ENCODE results near the gene RASSF8. TPM values are rescaled to one million over a fixed set of nuclear protein-coding genes. Genes with fewer than 3 reads are reported as not detected.

The RASSF8 gene, protein sequence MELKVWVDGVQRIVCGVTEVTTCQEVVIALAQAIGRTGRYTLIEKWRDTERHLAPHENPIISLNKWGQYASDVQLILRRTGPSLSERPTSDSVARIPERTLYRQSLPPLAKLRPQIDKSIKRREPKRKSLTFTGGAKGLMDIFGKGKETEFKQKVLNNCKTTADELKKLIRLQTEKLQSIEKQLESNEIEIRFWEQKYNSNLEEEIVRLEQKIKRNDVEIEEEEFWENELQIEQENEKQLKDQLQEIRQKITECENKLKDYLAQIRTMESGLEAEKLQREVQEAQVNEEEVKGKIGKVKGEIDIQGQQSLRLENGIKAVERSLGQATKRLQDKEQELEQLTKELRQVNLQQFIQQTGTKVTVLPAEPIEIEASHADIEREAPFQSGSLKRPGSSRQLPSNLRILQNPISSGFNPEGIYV
- total RNA-seq = 10 to 100 TPM; 42.6 to 52.1 (median 47.5) TPM

DNA sequence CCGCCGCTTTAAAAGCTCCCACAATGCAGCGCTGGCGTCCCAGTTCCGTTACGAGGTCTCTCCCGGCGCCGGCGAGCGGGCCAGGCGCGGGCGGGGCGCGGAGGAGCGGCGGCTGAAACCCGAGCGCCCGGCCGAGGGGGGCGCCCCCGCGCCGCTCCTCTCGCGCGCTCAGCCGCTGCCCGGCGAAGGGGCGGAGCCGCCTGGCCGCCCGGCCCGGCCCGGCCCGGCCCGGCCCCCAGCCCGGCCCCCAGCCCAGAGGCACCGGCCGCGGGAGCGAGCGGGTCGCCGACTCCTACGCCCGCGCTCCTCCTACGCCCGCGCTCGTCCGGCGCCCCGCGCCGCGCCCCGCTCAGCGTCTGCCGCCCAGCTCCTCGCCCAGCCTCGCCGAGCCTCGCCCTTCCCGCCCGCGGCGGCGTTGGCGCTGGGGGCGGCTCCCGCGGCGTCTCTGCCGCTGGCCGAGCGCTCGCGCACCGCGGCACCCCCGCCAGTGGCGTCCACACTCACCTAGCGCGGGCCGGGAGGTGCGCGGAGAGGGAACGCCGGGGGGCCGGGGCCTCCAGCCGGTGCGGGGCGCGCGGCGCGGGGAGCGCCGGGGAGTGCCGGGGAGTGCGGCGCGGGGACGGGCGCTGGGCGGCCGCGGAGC, at the start of gene RASSF8:
Gene RASSF8, plus strand, starts transcription at position 255 of the 643 bp plus-strand sequence. CDS start 96,662 bp downstream, outside the sequence.
- no peaks in the 10 kb centered on the region for H3K4me1 ChIP-seq
- no peak for TF ChIP-seq POLR2A (IDR thresholded peaks at IDR 0.05)
- TF ChIP-seq, protein P1, sequence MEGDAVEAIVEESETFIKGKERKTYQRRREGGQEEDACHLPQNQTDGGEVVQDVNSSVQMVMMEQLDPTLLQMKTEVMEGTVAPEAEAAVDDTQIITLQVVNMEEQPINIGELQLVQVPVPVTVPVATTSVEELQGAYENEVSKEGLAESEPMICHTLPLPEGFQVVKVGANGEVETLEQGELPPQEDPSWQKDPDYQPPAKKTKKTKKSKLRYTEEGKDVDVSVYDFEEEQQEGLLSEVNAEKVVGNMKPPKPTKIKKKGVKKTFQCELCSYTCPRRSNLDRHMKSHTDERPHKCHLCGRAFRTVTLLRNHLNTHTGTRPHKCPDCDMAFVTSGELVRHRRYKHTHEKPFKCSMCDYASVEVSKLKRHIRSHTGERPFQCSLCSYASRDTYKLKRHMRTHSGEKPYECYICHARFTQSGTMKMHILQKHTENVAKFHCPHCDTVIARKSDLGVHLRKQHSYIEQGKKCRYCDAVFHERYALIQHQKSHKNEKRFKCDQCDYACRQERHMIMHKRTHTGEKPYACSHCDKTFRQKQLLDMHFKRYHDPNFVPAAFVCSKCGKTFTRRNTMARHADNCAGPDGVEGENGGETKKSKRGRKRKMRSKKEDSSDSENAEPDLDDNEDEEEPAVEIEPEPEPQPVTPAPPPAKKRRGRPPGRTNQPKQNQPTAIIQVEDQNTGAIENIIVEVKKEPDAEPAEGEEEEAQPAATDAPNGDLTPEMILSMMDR (IDR thresholded peaks at IDR 0.05) = no peak
- no peak for TF ChIP-seq POLR2AphosphoS5 (IDR thresholded peaks at IDR 0.05)

DNA sequence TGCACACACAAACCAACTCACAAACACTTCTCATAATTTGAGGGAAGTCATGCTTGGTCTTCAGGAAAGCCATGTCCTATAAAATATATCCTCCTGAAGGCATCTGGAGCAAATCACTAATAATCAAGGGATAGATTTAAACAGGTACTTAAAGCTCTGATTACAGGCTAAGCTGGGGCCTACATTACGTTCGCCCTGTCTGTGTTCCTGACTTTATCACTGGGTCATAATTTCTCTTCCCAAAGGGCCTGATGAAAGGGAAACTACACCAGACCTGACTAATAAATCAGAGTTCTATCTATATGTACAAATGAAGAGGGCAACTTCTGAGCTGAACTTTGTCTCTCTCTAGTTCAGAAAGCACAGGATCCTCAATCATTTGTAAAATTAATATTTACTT, 43.9 kb upstream of the RASSF8 start:
- Histone ChIP-seq H3K27ac (no peak overlapping the region), H3K36me3 (no peaks in the 10 kb centered on the region), H3K27me3 (no peaks in the 10 kb centered on the region), H3K4me1 (no peaks in the 10 kb centered on the region), H3K4me3 (no peak overlapping the region), H3K9me3 (no peaks in the 10 kb centered on the region)
- intact Hi-C loops (cut with DNase I; ENCODE audit: low total_unique reads) = no loop called here
- no peak for TF ChIP-seq POLR2AphosphoS5 (IDR thresholded peaks at IDR 0.05)
- no peak for TF ChIP-seq POLR2A (IDR thresholded peaks at IDR 0.05)
- TF ChIP-seq, protein P1 (IDR thresholded peaks at IDR 0.05) = no peak
- DNase-seq (ENCODE audit: low spot score in 2 of 2) = no peak

More for the DNA sequence above, at the start of gene RASSF8:
- Histone ChIP-seq H3K27me3 (no peaks in the 10 kb centered on the region), H3K27ac (peak within 1 kb of the TSS; percentile 89 to 98), H3K4me3 (peak within 1 kb of the TSS; percentile 75 to 92 (median 83)), H3K9me3 (no peaks in the 10 kb centered on the region), H3K36me3 (no peaks in the 10 kb centered on the region)
- intact Hi-C loops (cut with DNase I; ENCODE audit: low total_unique reads) = loop anchor here (5.0 kb wide), 1 partner anchor 74 kb away; no protein-coding TSS in a partner anchor
- DNase-seq (ENCODE audit: low spot score in 2 of 2) = peak; percentile 39 to 53

DNA sequence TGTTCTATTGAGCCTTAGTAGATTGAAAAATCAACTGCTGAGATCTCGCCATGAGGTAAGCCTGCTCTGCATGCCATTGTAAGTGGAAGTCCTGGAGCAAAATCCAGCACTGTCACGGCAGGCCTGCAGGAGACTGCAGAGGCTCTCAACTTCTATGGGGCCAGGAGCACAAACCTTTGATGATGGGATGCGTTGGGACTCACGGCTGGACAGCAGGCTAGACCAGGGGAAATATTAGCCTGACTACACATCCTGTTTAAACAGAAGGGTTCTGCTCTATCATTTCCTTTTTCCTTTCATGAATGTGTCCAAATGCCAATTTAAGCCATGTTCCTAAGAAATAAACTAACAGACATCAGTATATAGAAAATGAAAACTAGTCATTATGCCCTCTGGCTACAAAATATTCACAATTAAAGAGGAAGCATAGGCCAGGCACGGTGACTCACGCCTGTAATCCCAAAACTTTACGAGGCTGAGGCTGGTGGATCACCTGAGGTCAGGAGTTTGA, 33.9 kb upstream of the RASSF8 start:
- H3K4me3 ChIP-seq = no peak overlapping the region
- no peaks in the 10 kb centered on the region for H3K4me1 ChIP-seq
- TF ChIP-seq POLR2AphosphoS5 (IDR thresholded peaks at IDR 0.05) (no peak), POLR2A (IDR thresholded peaks at IDR 0.05) (no peak)
- TF ChIP-seq, protein P1 (IDR thresholded peaks at IDR 0.05) = no peak
- intact Hi-C loops (cut with DNase I; ENCODE audit: low total_unique reads) = no loop called here
- no peaks in the 10 kb centered on the region for H3K27me3 ChIP-seq
- H3K27ac ChIP-seq = no peak overlapping the region
- no peaks in the 10 kb centered on the region for H3K9me3 ChIP-seq
- no peaks in the 10 kb centered on the region for H3K36me3 ChIP-seq
- DNase-seq (ENCODE audit: low spot score in 2 of 2) = no peak

DNA sequence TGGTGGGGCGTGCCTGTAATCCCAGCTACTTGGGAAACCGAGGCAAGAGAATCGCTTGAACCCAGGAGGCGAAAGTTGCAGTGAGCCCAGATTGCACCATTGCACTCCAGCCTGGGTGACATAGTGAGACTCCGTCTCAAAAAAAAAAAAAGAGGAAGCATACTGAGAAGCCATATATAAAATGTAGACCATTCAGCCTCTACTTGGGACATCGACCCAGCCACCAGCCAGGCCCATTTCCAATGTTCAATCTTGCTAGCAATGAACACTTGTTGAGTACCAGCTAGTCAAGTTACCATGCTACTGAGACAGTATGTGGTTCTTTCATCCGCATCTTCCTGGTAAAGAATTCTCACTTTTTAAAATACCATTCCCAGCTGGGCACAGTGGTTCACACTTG, 33.4 kb upstream of the RASSF8 start:
- intact Hi-C loops (cut with DNase I; ENCODE audit: low total_unique reads) = no loop called here
- DNase-seq (ENCODE audit: low spot score in 2 of 2) = no peak
- no peak for TF ChIP-seq POLR2A (IDR thresholded peaks at IDR 0.05)
- H3K4me1 ChIP-seq = no peaks in the 10 kb centered on the region
- H3K9me3 ChIP-seq = no peaks in the 10 kb centered on the region
- H3K27me3 ChIP-seq = no peaks in the 10 kb centered on the region
- H3K4me3 ChIP-seq = no peak overlapping the region
- H3K27ac ChIP-seq = no peak overlapping the region
- no peaks in the 10 kb centered on the region for H3K36me3 ChIP-seq

DNA sequence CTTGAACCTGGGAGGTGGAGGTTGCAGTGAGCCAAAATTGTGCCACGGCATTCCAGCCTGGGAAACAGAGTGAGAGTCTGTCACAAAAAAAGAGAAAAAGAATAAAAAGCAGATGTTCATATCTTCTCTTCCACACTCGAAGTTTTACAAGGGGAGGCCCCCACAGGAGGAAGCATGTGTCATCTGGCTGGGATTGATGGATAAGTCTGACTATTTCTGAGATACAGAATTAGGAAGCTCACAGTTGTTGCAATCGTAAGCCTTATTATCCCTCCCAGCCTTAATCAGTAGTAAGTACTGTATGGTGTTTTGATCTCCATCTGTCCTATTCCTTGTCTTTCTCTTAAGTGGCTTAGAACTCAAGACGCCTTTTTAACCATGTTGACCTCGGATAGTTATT, 31.9 kb upstream of the RASSF8 start:
- intact Hi-C loops (cut with DNase I; ENCODE audit: low total_unique reads) = no loop called here
- Histone ChIP-seq H3K4me3 (no peak overlapping the region), H3K4me1 (no peaks in the 10 kb centered on the region), H3K27me3 (no peaks in the 10 kb centered on the region), H3K27ac (no peak overlapping the region), H3K9me3 (no peaks in the 10 kb centered on the region), H3K36me3 (no peaks in the 10 kb centered on the region)
- TF ChIP-seq POLR2AphosphoS5 (IDR thresholded peaks at IDR 0.05) = no peak
- TF ChIP-seq POLR2A (IDR thresholded peaks at IDR 0.05) = no peak
- TF ChIP-seq, protein P1 (IDR thresholded peaks at IDR 0.05) = no peak
- DNase-seq (ENCODE audit: low spot score in 2 of 2) = no peak
